Fibroblast of skin of left quadriceps (primary cell): Measurements from ENCODE around the gene NPAS3.

Source experiments
- DNase-seq, 2 experiments: peaks; one replicate each; pipeline ENCODE4 v3.0.0-alpha.2; 2013; ENCODE audit warnings: low read depth in 2 of 2

Gene NPAS3

GRCh38 chr14:33331176-33331949 is 392.7 kb downstream of the NPAS3 start:
- no peak for DNase-seq

GRCh38 chr14:33332497-33332896 is 393.8 kb downstream of the NPAS3 start:
- no peak for DNase-seq

- DNase-seq: no peak
Observed at GRCh38 chr14:33335366-33335765, 396.7 kb downstream of the NPAS3 start.

GRCh38 chr14:33342299-33342974 is 403.8 kb downstream of the NPAS3 start:
- no peak for DNase-seq

GRCh38 chr14:33343016-33343415 is 404.3 kb downstream of the NPAS3 start:
- peak; percentile 86 to 88 for DNase-seq

- DNase-seq: peak; percentile 44 to 55
Observed at GRCh38 chr14:33347796-33348195, 409.1 kb downstream of the NPAS3 start.

GRCh38 chr14:33348510-33348909 is 409.8 kb downstream of the NPAS3 start:
- DNase-seq: no peak

GRCh38 chr14:33349871-33350270 is 411.2 kb downstream of the NPAS3 start:
- no peak for DNase-seq

GRCh38 chr14:33350366-33350990 is 411.8 kb downstream of the NPAS3 start:
- DNase-seq: no peak

GRCh38 chr14:33352821-33353220 is 414.1 kb downstream of the NPAS3 start:
- no peak for DNase-seq

GRCh38 chr14:33356181-33356580 is 417.5 kb downstream of the NPAS3 start:
- DNase-seq: no peak

- no peak for DNase-seq
Observed at GRCh38 chr14:33357225-33358010, 418.7 kb downstream of the NPAS3 start.

- DNase-seq: no peak
Observed at GRCh38 chr14:33359288-33359881, 420.7 kb downstream of the NPAS3 start.

- DNase-seq: no peak
Observed at GRCh38 chr14:33362934-33363333, 424.3 kb downstream of the NPAS3 start.

- peak; percentile 53 to 54 for DNase-seq
Observed at GRCh38 chr14:33363682-33364081, 425.0 kb downstream of the NPAS3 start.

- DNase-seq: no peak
Observed at GRCh38 chr14:33364466-33364865, 425.8 kb downstream of the NPAS3 start.

GRCh38 chr14:33369041-33369440 is 430.4 kb downstream of the NPAS3 start:
- DNase-seq: no peak

- DNase-seq: no peak
Observed at GRCh38 chr14:33369972-33370371, 431.3 kb downstream of the NPAS3 start.

GRCh38 chr14:33370426-33370825 is 431.7 kb downstream of the NPAS3 start:
- DNase-seq: no peak

- no peak for DNase-seq
Observed at GRCh38 chr14:33375196-33375595, 436.5 kb downstream of the NPAS3 start.

GRCh38 chr14:33375786-33376185 is 437.1 kb downstream of the NPAS3 start:
- DNase-seq: peak in 1 of 2 experiments; percentile 8

- DNase-seq: no peak
Observed at GRCh38 chr14:33376510-33376909, 437.8 kb downstream of the NPAS3 start.
